Endothelial cell of umbilical vein (primary cell): ENCODE results near the gene VEGFA. TPM values are rescaled to one million over a fixed set of nuclear protein-coding genes. Genes with fewer than 3 reads are reported as not detected.

ENCODE experiments used
- BruUV-seq: library from RNA; stranded (reverse); fragments of 400-500 nt; replicated peaks from 2 replicates; lab custom pipeline; 2021; lab: Mats Ljungman, UMichigan
- CTCF ChIA-PET: fragments of 300-600, 350-600 bp; sonication (Branson Sonifier 250); formaldehyde crosslinking; loops from one replicate; lab custom pipeline; 2021; ENCODE audit warnings: antibody characterized with exemption, inconsistent platforms; lab: Charles Lee
- POLR2A ChIA-PET: fragments of 300-600, 350-600 bp; sonication (Branson Sonifier 250); formaldehyde crosslinking; loops from one replicate; lab custom pipeline; 2021; ENCODE audit warnings: antibody characterized with exemption, inconsistent platforms; lab: Charles Lee
- DNase-seq: peaks from one replicate; pipeline ENCODE4 v3.0.0-alpha.2; 2011; ENCODE audit warnings: low read depth, low spot score
- FAIRE-seq: peaks from 2 replicates; lab custom pipeline; 2011; peaks lifted over from hg19 to GRCh38; lab: Jason Lieb, UNC
- H2AFZ ChIP-seq: 2 replicates; pipeline ENCODE4 v1.6.0; 2012; ENCODE audit warnings: low read depth, low read length, control low read depth, inconsistent platforms
- H3K27ac ChIP-seq: 2 replicates; pipeline ENCODE4 v1.5.1; 2011; ENCODE audit warnings: low read depth, mild to moderate bottlenecking, control low read depth, low read length, moderate library complexity; ENCODE audit not compliant: insufficient read depth
- H3K27me3 ChIP-seq, 2 experiments: 2 replicates each; pipeline versions ENCODE4 v1.6.0 to v1.6.1; 2011; ENCODE audit warnings: low read length in 2 of 2, mixed read lengths in 1 of 2; ENCODE audit not compliant: control insufficient read depth in 2 of 2, insufficient read depth in 2 of 2
- H3K36me3 ChIP-seq, 2 experiments: 2 replicates in 1 of 2; 3 replicates in 1 of 2; pipeline ENCODE4 v1.5.1; 2011; ENCODE audit warnings: low read length in 2 of 2, mild to moderate bottlenecking in 1 of 2, moderate library complexity in 1 of 2; ENCODE audit not compliant: control insufficient read depth in 2 of 2, insufficient read depth in 2 of 2; ENCODE audit errors: extremely low read depth in 1 of 2
- H3K4me1 ChIP-seq: 3 replicates; pipeline ENCODE4 v1.5.1; 2011; ENCODE audit warnings: mild to moderate bottlenecking, low read length; ENCODE audit not compliant: control insufficient read depth, insufficient read depth; ENCODE audit errors: extremely low read depth
- H3K4me2 ChIP-seq: 2 replicates; pipeline ENCODE4 v1.6.1; 2011; ENCODE audit warnings: low read length, control low read depth, mixed read lengths; ENCODE audit not compliant: insufficient read depth
- H3K4me3 ChIP-seq, 3 experiments: fragments of 200-600 bp in 1 of 3; sonication (generic), shearing (Covaris generic) in 1 of 3; replicated peaks in 1 of 3; 2 replicates each; pipeline ENCODE4 v1.5.1; 2011 to 2016; ENCODE audit warnings: control low read depth in 3 of 3, low read length in 3 of 3, mild to moderate bottlenecking in 2 of 3, inconsistent platforms in 1 of 3, low read depth in 1 of 3, moderate library complexity in 1 of 3; ENCODE audit not compliant: insufficient read depth in 1 of 3
- H3K79me2 ChIP-seq: 2 replicates; pipeline ENCODE4 v1.6.0; 2012; ENCODE audit warnings: low read length, inconsistent platforms; ENCODE audit not compliant: control insufficient read depth, insufficient read depth
- H3K9ac ChIP-seq: replicated peaks from 2 replicates; pipeline ENCODE3; 2011; ENCODE audit warnings: low read length, control low read depth; ENCODE audit not compliant: insufficient read depth; ENCODE audit errors: extremely low read depth
- H3K9me1 ChIP-seq: replicated peaks from 3 replicates; pipeline ENCODE4 v1.6.0; 2011; ENCODE audit warnings: mild to moderate bottlenecking, low read length; ENCODE audit not compliant: control insufficient read depth, insufficient read depth; ENCODE audit errors: extremely low read depth
- H3K9me3 ChIP-seq: replicated peaks from 2 replicates; pipeline ENCODE4 v1.5.1; 2012; ENCODE audit warnings: low read length, inconsistent platforms; ENCODE audit not compliant: control insufficient read depth, insufficient read depth
- H4K20me1 ChIP-seq: replicated peaks from 2 replicates; pipeline ENCODE3; 2011; ENCODE audit warnings: mild to moderate bottlenecking, low read length; ENCODE audit not compliant: control insufficient read depth, insufficient read depth; ENCODE audit errors: extremely low read depth
- CTCF ChIP-seq, 2 donors: IDR thresholded peaks; 1 replicate in 1 of 2; 2 replicates in 1 of 2; pipeline ENCODE4 v1.5.1; 2011; ENCODE audit warnings: low read length in 2 of 2, mild to moderate bottlenecking in 2 of 2, moderate library complexity in 2 of 2, control low read depth in 1 of 2, inconsistent platforms in 1 of 2, low read depth in 1 of 2; ENCODE audit not compliant: insufficient read depth in 1 of 2; ENCODE audit errors: extremely low read depth in 1 of 2
- FOS ChIP-seq: IDR thresholded peaks from 2 replicates; pipeline ENCODE4 v1.6.1; 2011; ENCODE audit warnings: mild to moderate bottlenecking, low read length, moderate library complexity, borderline replicate concordance; ENCODE audit not compliant: insufficient read depth
- JUN ChIP-seq: IDR thresholded peaks from 2 replicates; pipeline ENCODE4 v1.6.1; 2011; ENCODE audit warnings: borderline replicate concordance, low read depth; ENCODE audit not compliant: insufficient read length, insufficient read depth
- MYC ChIP-seq: IDR thresholded peaks from one replicate; pipeline ENCODE4 v1.6.1; 2011; ENCODE audit warnings: mild to moderate bottlenecking, low read depth, low read length
- POLR2A ChIP-seq: IDR thresholded peaks from 2 replicates; pipeline ENCODE4 v1.6.1; 2012; ENCODE audit warnings: low read depth, mild to moderate bottlenecking, control low read depth, low read length
- dilution Hi-C: fragments of 300-500 bp; cut with MboI; formaldehyde crosslinking; loops from one replicate; pipeline ENCODE4 v1.15.0; 2019; ENCODE audit warnings: low sequenced_read_pairs; ENCODE audit not compliant: extremely low pct_ligation_motif_present
- intact Hi-C: fragments of 100-400 bp; cut with micrococcal nuclease; formaldehyde crosslinking; loops from one replicate; pipeline ENCODE4 v1.10.0; 2022
- polyA plus RNA-seq, 4 experiments: library from polyadenylated mRNA; depleted of rRNA in 3 of 4; stranded (reverse) in 3 of 4; unstranded in 1 of 4; fragments of >200 nt; gene quantifications; 2 replicates each; pipeline versions ENCODE4 v1.2.1 to v1.2.3, GENCODE V29; 2011 to 2012; ENCODE audit warnings: missing spikeins in 1 of 4
- total RNA-seq: library from RNA; stranded (reverse); gene quantifications from 2 replicates; pipeline ENCODE4 v1.2.3, GENCODE V29; 2021

The VEGFA gene
- total and polyA plus RNA-seq, 2 donors (not counting 3 experiments of a cell fraction or from before 2014, with no cell fraction given), result 18.1 to 19.9 TPM

- Histone ChIP-seq H3K27ac (no peak overlapping the region), H3K4me1 (no peaks in the 10 kb centered on the region), H3K4me3 (no peak overlapping the region), H3K79me2 (no peaks in the 10 kb centered on the region), H3K9me3 (no peaks in the 10 kb centered on the region), H3K27me3 (peaks cover 0 to 5% of the 10 kb centered on the region in 2 experiments), H2AFZ (no peak overlapping the region), H3K9me1 (no peaks in the 10 kb centered on the region), H3K9ac (no peak overlapping the region), H3K36me3 (no peaks in the 10 kb centered on the region), H4K20me1 (no peaks in the 10 kb centered on the region), H3K4me2 (no peak overlapping the region)
- DNase-seq, result peak; percentile 2
- CTCF ChIA-PET, result no interaction called here
- TF ChIP-seq POLR2A (no peak), MYC (no peak), CTCF (IDR thresholded peaks at IDR 0.05; ENCODE audit: extremely low read depth in 1 of 2, insufficient read depth in 1 of 2, low read depth in 1 of 2, low read length in 2 of 2) (no peak), FOS (peak; percentile 32), JUN (peak; percentile 57)
- intact Hi-C loops (no loop called here), dilution Hi-C loops (no loop called here)
- BruUV-seq, result no TSS peak
- FAIRE-seq, result no peak
- POLR2A ChIA-PET, result no interaction called here
Observed at GRCh38 chr6:43809417-43810305, 39.6 kb downstream of the VEGFA start.
